ENCODE results near the gene PSMD1.
"Not testable (repeated sequence)": the region's sequence is repeated elsewhere in the genome, so short reads cannot be mapped to it uniquely, and the experiment has no call there.

Gene PSMD1

GRCh38 chr2:231056453-231057416, at the start of gene PSMD1:
PSMD1 (plus strand) TSS chr2:231056867; CDS start chr2:231057026, 159 bp downstream.
- DNase-seq, result peak; percentile 95

DNA sequence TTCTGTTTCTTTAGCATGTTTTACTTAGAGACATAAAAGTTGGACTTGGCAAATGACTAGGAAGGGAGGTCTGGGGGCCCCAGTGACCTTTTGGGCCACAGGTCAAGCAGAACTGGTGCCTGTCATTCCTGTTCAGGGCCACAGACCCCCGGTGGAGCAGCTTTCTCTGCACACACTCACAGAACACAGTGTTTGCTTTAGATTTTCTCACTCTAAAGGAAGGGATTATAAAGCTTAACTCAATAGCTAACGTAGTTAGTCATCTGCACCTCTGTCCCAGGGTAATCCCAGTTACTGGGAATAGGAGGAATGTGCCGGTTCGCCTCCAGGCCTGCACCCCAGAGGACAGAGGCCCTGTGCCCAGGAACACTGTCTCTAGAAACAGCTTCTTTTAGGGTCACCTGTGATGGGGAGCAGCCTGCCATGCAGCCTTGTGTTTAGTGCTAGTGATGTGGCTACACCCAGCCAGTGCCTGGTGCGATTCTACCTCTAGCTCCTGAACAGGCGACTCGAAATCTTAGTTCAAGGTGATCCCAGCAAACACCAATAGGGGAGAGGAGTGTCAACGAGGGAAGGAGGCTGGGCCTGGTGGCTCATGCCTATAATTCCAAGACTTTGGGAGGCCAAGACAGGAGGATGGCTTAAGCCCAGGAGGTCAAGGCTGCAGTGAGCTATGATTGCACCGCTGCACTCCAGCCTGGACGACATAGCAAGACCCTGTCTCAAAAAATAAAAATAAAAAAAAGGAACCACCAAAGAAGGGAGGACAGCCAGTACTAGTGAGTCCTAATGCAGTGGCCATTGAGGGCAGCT, 49.2 kb upstream of the PSMD1 start:
- no peak for DNase-seq

DNA sequence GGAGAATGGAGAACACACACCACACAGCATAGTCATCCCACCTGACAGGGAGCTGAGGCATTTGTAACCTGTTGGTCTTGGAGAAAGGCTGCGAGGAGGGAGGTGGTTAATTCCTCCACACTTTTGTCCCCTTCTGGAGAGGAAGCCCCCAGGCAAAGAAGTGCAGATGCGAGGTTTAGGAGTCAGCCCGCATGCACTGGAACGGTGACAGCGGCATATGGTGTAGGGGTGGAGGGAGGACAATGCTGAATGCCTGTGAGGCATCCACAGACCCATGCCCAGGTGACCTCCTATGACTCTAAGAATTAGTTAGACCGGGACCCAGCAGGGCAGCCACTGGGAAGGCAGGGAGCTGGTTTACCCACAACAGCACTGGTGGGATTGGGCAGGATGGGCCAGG, 48.5 kb upstream of the PSMD1 start:
- DNase-seq, result no peak

DNA sequence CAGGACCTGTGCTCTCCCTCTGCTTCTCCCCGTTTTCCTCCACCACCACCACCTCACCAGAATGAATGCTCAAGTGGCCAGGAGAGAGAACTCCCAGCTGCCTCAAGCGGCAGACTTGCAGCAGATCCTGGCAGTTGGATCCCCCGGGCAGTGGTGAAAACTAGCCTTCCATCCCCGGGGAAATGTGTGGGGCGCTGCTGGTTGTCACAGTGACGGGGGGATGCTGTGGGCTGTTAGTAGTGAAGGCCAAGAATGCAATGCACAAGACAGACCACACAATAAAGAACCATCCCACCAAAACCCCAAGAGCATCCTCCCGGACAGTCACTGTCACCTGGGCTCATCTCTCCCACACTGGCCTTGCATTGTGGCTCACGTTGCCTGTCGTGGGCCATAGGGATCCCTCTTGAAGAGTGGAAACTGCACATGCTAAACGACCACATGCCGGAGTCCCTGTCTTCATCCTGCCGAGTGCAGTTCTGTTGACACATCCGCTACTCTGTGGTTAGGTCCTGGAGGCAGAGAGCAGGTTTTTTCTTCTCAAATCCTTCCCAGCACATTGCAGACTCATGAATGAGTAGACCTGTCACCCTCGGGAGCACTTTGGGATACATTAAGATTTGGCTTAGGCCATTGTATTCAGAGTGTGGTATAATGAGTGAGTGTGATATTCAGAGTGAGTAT, 47.3 kb upstream of the PSMD1 start:
- no peak for DNase-seq

- DNase-seq, result no peak
These were observed 46.4 kb upstream of the PSMD1 start for GRCh38 chr2:231010201-231010730.

DNA sequence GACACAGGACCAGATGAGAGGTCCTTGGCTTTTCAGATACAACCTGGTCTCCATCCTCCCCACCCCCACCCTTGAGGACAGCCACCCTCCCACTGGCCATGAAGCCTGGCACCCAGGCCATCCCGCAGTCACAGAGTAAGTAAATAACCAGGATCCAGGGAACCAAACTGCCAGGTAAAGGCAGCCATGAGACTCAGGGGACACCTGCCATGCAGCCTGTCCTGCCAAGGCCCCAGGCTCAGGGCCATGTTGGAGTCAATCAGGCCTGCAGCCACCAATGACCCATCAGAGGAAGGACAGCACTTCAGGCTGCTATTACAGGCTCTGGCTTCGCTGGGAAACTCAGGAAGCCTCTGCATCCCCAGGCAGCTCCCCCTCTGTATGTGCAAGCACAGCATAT, 45.1 kb upstream of the PSMD1 start:
- no peak for DNase-seq

DNA sequence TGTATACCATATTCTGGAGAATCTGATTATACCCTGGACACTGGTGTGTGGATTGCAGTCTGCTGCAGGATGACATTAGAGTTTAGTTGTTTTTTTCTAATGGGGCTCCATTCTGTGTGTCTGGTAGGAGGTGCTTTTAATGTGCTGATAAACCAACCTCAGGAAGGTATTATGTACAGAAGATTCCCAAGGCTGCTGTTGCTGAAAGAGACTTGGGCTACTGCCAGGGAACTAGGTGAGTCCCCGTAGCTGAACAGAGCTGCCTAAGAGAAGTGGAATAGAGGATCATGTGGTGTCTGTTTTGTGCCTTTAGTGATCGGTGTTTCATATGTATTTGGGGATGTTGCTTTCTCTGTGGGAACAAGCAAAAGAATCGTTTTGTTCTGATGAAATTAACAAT, 44.2 kb upstream of the PSMD1 start:
- DNase-seq, result no peak

DNA sequence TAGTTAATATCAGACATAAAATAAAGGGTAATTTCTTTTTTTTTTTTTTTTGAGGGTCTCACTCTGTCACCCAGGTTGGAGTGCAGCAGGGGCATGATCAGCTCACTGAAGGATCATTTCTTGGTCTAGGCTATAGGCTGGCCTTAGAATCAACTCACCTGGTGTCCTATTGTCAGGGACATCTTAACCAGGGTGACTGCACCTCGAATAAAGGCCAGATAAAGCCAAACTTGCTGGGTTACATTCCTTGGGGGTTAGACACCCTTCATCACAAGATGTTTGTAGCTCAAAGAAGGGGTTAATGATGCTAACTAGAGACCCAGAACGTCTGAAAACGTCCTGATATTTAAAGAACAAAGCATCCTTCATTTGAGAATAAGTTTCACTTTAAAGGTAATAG, 42.8 kb upstream of the PSMD1 start:
- no peak for DNase-seq

- no peak for DNase-seq
These were observed 41.2 kb upstream of the PSMD1 start for GRCh38 chr2:231015478-231015877.

DNA sequence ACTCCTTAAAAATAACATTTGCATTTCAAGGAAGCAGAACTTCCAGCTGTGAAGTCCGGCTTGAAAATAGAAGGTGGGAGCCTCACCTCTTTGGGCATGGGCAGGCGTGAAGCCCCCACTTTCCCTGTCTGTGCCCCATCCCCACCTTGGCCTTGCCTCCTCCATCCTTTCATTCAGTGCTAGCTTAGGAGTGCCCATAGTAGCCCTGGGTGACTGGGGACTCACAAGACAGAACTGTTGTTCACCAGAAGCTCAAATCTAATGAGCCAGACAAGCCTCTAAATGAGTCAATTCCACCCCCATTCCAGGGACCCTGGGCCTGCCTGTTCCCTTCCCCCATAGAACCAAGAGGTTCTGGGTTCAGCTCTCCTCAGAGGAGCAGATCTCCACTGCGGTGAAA, 40.7 kb upstream of the PSMD1 start:
- no peak for DNase-seq

DNA sequence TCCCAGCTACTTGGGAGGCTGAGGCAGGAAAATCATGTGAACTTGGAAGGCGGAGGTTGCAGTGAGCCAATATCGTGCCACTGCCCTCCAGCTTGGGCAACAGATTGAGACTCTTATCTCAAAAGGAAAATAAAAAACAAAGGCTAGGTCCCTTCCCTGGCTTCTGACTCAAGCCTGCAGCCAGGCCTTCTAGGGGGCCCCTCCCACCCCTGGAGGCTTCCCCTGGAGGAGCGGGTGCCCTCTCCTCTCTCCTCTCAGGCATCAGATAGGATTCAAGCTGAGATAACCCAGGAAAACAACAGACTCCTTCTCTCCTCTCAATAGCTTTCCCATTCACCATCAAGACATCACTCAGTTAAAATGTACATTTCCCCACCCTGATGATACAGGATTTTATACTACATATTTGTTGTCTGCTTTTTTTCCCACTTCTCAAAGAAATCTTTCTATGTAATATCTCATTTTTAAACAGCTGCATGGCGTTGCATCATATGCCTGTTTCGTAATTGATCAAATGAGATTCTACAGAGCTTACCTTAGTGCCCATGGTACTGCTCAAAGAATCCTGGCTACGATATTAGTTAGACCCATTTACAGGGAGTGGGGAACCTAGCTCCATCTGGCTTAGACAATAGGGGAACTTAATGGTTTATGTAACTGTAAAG, 40.0 kb upstream of the PSMD1 start:
- DNase-seq, result no peak

DNA sequence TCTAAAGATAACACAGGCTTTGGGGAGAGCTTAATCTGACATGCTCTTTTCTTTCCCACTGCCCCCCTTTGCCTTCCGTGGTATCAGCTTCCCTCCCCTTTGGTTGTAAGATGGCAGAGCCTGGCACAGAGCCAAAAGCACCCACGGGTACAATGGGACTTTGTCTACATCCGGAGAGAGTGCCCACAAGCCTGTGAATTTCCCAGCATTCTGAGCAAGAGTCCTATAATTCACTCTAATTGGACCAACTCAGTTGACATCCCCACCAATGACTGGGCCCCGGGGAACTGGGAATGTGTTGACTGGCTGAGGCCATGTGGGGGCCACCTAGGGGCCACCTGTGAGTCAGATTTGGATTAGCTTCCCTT, 39.5 kb upstream of the PSMD1 start:
- DNase-seq, result no peak

GRCh38 chr2:231018184-231018583, 38.5 kb upstream of the PSMD1 start:
- DNase-seq, result no peak

DNA sequence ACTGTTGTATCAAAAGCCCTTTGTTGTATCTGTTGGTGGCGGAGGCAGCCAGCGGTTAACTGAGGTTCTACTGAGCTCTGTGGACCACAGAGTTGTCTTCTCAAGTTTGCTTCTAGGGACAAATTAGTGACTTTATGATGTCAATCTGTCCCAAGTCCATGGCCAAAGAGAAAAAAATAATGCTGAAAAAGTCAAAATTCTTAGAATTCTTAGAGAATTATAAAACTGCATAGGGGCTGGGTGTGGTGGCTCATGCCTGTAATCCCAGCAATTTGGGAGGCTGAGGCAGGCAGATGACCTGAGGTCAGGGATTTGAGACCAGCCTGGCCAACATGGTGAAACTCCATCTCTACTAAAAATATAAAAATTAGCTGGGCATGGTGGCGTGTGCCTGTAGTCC, 31.6 kb upstream of the PSMD1 start:
- DNase-seq, result not testable (repeated sequence)

GRCh38 chr2:231028889-231029288, 27.8 kb upstream of the PSMD1 start:
- DNase-seq, result no peak

DNA sequence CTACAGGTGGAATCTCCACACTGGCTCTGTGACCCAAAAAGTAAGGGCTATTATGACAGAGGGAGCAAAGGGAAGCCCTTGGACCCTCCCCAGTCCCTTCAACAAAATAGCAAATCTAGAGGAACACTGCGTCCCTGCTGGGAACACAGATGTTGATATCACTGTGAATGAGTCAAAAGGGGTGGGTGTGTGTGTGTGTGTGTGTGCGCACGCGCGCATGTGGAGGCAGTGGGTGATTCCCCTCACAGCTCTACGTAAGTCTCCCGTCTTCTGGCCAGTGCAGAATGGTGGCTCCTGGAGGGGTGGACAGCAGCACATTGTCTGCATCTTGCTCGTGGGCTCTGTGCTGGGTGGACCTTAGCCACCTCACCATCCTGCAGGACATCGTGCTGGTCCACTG, 27.1 kb upstream of the PSMD1 start:
- no peak for DNase-seq

- no peak for DNase-seq
These were observed 25.9 kb upstream of the PSMD1 start for GRCh38 chr2:231030725-231031124.

- no peak for DNase-seq
These were observed 24.0 kb upstream of the PSMD1 start for GRCh38 chr2:231032575-231033140.

GRCh38 chr2:231033147-231034132, 23.2 kb upstream of the PSMD1 start:
- no peak for DNase-seq

GRCh38 chr2:231034291-231034882, 22.3 kb upstream of the PSMD1 start:
- DNase-seq, result no peak

- DNase-seq, result no peak
These were observed 20.5 kb upstream of the PSMD1 start for GRCh38 chr2:231036131-231036530.

All from activated naive CD4-positive, alpha-beta T cell treated with Interleukin-2 at 50 U/mL for 16 hours (primary cell).